ENCODE results near the gene N4BP2L2.

Gene N4BP2L2

GRCh38 chr13:32530841-32531253 lies 7.7 kb downstream of the N4BP2L2 start:
- TF ChIP-seq, protein P1, sequence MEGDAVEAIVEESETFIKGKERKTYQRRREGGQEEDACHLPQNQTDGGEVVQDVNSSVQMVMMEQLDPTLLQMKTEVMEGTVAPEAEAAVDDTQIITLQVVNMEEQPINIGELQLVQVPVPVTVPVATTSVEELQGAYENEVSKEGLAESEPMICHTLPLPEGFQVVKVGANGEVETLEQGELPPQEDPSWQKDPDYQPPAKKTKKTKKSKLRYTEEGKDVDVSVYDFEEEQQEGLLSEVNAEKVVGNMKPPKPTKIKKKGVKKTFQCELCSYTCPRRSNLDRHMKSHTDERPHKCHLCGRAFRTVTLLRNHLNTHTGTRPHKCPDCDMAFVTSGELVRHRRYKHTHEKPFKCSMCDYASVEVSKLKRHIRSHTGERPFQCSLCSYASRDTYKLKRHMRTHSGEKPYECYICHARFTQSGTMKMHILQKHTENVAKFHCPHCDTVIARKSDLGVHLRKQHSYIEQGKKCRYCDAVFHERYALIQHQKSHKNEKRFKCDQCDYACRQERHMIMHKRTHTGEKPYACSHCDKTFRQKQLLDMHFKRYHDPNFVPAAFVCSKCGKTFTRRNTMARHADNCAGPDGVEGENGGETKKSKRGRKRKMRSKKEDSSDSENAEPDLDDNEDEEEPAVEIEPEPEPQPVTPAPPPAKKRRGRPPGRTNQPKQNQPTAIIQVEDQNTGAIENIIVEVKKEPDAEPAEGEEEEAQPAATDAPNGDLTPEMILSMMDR (IDR thresholded peaks at IDR 0.05; ENCODE audit: extremely low read depth, missing control alignments) = no peak
- peak; percentile 49 for DNase-seq (ENCODE audit: low spot score)

DNA sequence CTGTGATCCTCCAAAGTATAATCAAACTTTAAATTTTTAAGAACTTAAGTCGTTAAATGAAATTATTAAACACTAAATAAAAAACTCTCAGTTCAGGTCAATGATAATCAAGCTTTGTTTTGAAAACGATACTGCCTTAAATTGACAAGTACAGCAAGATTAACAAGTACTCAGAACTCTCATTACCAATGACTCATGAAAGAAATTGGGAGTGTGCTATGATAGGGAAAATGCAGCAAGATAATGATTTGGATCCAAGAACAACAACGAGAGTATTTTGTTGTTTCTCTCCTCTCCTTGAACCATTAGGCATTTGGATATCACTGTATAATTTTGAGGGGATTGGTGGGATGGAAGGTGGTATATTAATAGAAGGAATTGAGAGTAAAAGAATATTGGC lies 10.2 kb downstream of the N4BP2L2 start:
- TF ChIP-seq, protein P1 (IDR thresholded peaks at IDR 0.05; ENCODE audit: extremely low read depth, missing control alignments) = no peak
- DNase-seq (ENCODE audit: low spot score) = no peak

GRCh38 chr13:32527151-32527550 lies 11.4 kb downstream of the N4BP2L2 start:
- DNase-seq (ENCODE audit: low spot score) = no peak
- TF ChIP-seq, protein P1 (IDR thresholded peaks at IDR 0.05; ENCODE audit: extremely low read depth, missing control alignments) = no peak

DNA sequence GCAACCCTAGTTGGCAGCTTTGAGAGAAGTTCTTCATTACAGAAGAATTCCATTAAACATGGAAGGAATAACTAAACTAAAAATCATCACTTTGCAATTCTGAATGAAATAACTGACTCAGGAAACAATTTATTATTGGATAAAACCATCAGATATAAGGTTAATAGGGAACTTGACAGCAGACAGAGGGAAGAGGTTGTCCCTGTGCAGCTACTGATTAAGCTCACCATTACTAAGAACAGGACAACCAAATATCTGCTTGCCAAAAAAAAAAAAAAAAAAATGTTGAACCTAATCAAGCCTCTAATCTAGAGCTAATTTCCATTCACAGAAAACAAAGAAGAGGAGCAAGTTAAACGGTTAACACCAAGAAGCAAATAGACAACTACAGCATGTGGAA lies 12.8 kb downstream of the N4BP2L2 start:
- TF ChIP-seq, protein P1 (IDR thresholded peaks at IDR 0.05; ENCODE audit: extremely low read depth, missing control alignments) = no peak
- no peak for DNase-seq (ENCODE audit: low spot score)

DNA sequence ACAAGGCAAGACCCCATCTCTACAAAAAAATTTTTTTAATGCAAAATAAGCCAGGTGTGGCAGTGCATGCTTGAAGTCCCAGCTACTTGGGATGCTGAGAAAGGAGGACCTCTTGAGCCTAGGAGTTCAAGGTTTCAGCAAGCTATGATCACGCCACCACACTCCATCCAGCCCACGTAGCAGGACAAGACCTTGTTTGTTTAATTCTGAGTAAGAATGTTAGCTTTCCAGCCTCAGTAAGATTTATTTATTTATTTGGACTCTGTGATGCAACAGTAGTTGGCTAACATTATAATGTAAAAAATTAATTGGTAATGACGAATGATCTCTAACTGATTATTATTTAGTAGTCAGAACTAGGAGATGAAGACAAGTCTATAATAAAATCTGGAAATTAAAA lies 23.3 kb downstream of the N4BP2L2 start:
- TF ChIP-seq, protein P1 (IDR thresholded peaks at IDR 0.05; ENCODE audit: extremely low read depth, missing control alignments) = no peak
- no peak for DNase-seq (ENCODE audit: low spot score)

- TF ChIP-seq, protein P1 (IDR thresholded peaks at IDR 0.05; ENCODE audit: extremely low read depth, missing control alignments) = no peak
- DNase-seq (ENCODE audit: low spot score) = no peak
These were observed 27.1 kb downstream of the N4BP2L2 start for GRCh38 chr13:32511482-32511881.

DNA sequence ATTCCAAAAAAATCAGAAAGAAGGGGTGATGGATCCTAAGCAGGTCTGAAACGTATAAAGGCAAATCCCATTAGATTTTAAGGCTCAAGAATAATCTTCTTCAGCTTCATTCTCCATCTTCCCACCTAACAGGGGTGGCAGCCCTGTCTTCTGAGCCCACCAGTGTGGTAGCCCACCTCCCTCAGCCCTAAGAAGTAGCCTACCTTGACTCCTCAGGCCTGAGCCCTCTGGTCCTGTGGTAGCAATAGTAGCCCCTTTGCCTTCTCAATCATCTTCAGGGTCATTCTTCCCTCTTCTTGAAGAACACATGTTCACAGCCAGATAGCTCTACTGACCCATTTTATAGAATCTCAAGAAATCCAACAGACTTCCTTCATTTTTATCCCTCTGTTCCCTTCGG lies 33.7 kb downstream of the N4BP2L2 start:
- DNase-seq (ENCODE audit: low spot score) = no peak
- TF ChIP-seq, protein P1 (IDR thresholded peaks at IDR 0.05; ENCODE audit: extremely low read depth, missing control alignments) = no peak

Measured in GM20000 (cell line).